Measurements from ENCODE around the gene STK39.
"Not testable (repeated sequence)": the region's sequence is repeated elsewhere in the genome, so short reads cannot be mapped to it uniquely, and the experiment has no call there.

Gene STK39

DNA sequence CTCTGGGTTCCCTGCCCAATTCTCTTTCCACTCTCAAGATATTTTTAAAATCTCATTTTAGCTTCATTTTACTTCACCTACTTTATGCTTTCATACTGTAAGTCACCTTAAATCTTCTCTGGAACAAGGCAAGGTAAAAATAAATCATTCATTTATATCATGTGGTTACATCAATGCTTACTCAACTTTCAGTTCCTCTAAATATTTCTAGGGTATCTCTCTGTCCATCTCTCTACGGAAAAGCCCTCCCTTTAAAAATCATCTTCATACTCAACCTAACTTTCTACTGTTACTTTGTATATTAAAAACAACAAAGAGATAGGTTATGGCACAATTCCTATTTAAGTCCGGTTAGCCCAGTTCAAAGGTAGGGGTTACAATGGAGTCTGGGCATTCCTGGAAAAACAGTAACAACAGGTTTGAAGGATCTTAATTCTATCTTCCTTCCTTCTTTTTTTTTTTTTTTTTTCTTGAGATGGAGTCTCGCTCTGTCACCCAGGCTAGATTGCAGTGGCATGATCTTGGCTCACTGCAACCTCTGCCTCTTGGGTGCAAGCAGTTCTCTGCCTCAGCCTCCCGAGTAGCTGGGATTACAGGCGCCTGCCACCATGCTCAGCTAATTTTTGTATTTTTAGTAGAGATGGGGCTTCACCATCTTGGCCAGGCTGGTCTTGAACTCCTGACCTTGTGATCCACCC is 205.1 kb downstream of the STK39 start:
- DNase-seq, result not testable (repeated sequence)

DNA sequence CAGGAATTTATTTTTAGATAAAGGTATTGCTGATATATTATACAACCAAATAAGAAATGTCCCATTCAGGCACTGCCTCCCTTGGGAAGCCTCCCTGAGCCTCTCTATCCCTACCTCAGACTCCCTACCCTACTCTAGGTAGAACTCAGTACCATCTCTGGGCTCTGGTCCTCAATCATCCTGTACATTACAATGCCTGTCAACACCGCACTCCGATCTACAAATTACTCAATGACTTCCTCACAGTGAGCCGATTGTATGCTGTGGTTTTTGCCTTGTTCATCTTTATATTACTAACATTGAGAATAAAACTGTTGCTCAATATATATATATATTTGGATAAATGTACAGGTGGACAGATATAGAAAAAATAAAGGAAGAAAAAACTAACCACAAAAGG is 207.5 kb downstream of the STK39 start:
- DNase-seq, result no peak

DNA sequence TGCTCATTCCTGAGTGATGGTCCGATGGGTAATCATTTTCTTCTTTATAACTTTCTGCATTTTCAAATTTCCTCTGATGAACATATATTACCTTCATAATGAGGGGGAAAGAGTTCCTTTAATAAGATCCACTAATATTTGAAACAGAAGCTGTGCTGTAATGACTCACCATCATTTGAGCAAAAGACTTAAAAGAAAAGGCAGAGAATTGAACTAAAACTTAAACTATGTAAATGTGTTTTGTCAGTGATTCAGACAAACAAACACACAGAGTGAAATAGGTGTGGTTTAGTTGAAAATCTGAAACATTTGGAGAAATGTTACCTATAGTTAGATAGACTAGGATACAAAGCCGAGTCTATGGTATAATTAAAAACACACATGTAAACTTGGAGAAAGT is 209.6 kb downstream of the STK39 start:
- DNase-seq, result no peak

DNA sequence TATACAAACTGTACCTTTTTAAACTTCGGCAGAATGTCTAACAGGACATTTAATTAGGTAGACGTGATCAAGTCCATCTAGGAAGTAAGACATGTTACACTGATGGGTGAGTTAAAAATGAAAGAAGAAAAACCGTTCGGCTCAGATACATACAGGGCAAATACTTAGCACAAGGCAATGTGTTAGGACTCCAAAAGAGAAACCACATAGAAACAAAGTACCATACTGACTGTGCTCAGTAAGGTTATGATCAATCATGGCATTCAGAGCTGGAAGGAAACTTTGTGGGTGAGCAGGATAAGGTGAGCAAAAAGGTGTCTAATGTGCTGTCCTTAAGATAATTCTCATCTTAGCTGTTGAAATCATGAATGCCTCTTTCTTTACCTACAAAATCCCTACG is 211.9 kb downstream of the STK39 start:
- no peak for DNase-seq

DNA sequence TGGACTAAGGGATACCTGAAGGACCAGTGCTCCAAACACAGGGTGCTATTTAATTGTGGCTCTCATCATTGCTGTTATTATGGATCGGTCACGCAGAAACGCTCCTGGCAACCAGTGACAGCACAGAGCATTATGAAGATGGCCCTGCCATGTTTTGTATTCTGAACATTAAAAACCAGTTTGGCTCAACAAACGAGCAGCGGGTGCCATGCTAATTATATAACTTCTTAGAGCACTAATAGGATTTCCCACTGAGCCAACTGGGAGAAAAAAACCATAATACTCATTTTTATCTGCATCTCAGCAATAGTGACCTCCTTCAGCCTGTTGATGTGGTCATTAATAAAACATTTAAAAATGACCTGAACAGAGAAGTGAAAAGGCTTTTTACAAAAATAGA is 212.8 kb downstream of the STK39 start:
- no peak for DNase-seq

DNA sequence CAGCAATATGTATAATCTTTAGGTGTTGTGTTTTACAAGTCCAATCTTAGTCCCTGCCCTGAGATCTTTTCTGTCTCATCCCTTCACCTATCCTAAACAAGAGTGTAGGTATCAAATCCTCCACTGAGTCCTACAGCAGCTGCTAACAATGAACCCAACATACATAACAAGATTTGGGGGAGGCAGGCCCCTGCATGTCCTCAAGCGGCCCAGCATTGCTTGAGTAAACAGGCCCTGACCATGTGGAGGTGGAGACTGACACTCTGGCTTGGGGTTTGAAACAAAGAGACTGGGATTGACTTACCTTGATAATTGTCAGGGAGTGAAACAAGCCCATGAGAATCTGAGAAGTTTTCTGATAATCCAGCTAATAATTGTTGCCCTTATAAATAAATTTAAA is 213.4 kb downstream of the STK39 start:
- no peak for DNase-seq

DNA sequence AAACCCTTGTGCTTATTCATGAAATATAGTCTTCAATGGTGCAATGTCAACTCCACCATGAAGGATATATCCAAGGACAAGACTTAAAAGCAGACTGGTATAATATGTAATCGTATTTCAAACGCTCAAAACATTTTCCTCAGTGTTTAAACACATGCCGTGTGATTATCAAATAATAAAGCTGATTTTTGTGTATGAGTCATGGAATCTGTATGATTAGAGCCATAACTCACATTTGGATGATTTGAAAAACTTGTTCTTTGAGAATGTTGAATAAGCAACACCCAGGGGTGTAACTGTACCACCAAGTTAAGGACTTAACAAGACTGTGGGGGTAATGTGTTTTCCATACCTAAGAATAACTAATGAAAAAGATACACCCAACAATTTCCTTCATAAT is 215.3 kb downstream of the STK39 start:
- no peak for DNase-seq

DNA sequence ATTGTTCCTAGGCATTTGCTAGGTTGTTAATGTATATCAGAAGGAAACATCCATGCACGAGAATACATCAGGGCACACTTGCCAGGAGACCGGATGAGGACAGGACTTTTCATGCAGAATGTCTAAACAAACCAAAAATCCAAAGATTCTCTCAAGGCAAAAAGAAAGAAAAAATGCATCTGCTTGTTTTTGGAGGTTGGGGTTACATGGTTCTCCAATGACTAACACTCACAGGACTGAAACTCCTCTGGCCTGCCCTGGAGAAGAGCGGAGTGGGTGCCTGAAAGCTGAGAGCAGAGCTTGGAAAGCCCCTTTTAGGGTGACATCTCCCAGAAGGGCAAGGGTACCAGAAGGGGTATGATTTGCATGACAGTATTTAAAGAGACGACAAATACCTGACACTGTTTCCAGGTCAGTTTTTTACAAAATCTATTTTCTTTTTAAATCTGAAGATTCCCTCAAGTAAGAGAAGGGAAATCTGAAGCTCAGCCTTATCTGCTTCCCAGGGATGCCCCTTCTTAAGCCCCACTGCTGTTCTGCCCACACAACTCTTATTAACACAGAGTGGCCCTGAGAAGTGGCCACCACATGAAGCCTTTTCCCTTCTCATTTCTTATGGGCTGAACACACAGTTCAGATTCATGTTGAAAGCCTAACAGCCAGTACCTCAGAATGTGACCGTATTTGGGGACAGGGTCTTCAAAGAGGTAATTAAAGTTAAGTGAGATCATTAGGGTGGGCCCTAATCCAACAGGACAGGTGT is 216.4 kb downstream of the STK39 start:
- DNase-seq, result no peak

DNA sequence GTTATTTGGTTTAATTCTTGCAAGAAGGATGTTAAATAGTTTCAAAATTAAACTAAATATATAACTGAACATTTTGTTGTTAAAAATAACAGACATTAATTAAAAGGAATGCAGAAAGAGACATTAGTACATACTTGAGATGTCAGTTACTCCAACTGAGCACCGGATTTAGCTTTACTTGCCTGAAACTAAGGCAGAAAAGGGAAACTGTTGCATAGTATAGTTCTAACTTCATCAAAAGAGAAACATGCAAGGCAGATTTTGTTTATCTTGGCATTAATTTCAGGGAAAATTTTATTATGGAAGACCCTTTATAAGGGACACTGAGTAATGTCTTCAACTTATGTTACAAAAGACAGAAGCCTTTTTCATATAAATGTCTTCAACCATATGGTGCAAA is 218.3 kb downstream of the STK39 start:
- DNase-seq, result no peak

DNA sequence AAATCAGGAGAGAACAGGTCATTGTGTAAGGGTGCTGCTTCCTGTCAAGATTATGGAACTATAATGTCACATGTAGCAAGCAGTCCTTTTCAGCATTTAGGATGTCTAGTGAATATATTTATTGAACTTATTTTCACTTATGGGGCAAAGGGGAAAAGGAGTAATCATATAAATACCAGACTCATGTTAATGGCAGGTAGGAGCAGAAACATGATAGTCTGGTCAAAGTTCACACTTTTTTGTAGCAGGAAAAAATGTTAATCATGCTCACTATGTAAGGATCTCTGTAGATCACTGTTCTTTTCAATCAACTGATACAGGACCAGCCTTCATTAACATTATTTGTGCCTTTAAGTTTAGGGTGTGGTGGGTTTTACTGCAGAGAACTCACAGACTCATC is 219.0 kb downstream of the STK39 start:
- DNase-seq, result no peak

DNA sequence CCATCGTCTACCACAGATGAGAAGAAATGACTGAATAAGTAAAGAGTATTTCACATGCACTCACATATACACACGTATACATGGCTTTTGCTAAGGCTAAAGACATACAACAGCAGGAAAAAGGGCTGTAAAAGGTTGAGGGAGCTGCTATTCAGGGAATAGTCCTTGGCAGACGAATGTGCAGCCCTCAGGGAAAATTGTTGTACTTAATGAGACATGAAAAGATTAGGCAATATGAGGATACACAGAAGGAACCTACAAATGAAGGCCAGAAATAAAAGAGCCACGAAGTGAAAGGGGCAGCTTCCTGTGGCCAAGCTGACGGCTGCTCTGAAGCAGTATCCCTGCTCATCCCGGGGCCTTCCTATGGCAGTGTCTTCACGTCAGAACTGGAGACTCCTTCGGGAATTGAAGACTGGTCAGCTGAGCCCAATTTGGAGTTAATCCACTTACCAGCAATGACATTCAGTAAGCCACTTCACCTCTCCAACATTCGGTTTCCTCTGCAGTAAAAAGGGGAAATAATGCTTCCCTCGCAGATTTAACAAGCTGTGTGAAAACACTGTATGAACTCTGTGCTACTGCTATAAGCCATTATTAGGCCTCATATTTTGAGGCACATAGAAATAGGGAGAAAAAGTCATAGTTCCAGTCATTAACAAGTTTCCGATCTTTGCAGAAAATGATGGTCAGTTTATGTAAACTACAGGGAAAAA is 221.8 kb downstream of the STK39 start:
- DNase-seq, result no peak

DNA sequence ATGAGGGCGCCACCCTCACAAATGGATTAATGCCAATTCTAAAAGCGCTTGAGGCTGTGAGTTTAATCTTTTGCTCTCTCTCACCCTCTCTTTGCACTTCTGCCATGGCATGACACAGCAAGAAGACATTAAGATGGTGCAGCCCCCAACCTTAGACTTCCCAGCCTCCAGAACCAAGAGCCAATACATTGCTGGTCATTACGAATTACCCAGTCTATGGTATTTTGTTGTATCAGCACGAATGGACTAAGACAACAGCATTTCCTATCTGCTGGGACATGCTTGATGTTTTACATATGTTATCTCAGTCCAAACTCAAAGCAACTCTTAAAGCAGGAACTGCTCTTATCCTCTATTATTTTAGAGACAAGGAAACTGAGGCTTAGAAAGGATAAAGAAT is 222.9 kb downstream of the STK39 start:
- DNase-seq, result no peak

DNA sequence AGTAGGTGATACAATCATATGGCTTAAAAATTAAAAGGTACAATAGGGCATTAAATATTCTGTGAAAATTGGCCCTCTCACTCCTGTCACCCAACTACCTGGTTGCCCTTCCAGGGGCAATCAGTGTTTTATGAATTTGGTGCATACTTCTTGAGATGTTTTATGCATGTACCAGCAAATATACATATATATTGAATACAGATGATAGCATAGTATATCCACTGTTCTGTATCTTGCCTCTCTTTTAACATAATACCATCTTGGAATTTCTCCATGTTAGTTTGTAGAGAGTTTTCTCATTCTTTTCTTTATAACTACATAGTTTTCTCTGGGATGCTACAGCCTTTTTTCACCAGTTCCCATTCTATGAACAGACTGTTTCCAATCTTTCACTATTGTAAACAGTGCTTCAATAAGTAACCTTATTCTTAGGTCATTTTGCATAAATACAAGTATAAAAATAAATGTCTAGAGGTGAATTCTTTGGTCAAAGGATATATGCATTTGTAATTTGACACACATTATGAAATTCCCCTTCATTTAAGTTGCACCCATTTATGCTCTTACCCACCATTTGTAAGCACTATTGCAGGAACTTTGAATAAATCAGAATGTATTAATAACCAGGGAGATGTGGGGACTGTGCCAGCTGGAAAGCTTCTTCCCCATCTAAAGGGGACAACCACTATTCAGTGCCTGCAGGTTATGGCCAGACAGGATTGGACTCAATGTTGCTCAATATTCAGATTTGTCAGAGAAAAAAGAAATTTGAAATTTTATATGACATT is 225.4 kb downstream of the STK39 start:
- no peak for DNase-seq

DNA sequence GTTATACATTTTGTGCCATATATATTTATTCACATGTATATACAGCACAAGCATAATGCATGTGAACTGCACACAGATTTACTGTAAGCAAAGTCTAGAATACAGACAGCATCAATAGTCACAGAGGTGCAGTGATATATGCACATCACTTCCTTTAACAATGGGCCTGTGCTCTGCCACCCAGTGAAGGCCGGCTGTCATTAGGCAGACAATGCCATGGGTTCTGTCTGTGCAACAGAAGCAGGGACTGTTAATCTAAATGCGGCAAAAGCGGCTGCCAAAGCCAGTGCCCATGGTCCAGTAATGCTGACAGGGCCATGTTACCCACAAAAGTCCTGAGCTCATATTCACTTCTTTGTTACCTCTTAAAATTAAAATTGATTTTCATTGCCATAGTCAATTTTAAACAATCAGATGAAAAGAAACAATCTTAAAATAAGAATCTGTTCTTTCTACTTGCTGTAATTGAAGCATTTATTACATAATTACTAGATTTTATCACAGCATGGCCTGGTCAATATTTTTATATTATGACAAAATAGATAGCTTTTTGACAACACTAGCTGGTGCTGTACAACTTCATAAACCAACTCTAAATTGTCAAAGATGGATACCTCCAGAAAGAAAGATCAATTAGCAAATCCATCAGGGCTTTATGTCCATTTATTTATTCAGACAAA is 232.0 kb downstream of the STK39 start:
- DNase-seq, result no peak

DNA sequence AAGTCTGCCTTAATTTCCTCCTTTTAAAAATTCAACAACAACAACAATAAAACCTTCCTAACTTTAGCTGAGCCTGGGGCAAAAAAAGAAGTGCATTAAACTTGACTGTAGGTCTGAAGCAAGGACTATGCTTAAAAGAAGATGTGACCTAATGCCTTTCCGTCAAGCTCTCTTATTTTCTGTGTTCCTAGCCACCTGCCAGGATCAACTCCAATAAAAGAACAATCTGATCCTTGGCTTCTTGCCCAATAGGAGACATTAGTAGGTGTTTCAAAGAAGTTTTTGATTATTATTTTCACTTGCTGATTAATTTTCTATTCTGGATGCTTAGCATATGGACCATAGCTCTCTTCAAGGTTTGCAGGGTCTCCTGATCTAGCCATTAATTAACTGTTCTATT is 237.5 kb downstream of the STK39 start:
- DNase-seq, result no peak

DNA sequence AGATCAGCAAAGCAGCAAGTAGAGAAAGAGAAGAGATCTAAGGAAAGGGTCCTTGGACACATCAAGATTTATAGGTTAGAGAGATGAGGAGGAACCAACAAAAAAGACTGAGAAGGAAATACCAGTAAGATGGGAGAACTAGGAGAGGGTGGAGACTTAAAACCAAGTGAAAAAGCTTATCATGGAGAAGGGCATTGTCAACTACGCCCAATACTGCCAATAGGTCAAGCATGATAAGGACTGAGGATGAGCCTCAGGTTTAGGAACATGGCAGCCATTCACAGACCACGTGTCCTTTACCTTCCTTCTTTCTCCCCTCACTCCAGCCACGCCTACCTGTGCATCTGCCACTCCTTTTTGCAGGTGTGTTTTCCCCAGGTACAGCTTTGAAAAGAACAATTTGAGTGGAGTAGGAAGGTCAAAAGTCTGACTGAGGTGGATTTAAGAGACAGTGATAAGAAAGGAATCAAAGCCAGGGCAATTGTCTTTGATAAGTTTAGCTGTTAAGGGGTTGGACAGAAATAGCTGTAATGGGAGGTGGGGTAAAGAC is 238.7 kb downstream of the STK39 start:
- no peak for DNase-seq

DNA sequence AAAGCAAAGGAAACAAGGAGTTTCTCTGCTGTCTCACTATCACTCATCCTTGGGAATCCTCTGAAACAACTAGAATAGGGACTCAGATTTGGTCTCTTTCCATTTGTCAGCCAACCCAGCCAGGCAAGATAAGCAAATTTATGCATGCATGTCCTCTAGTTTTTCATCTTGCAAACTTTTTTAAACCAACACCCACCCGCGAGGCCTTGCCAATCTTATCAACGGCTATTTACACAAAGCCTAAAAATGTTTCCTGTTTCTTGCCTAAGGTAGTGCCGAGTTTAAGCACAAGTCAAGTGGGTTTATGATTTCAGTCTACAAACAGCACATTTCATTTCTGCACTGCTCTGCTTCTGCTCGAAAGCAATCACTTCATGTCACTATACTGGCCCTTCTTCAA is 240.9 kb downstream of the STK39 start:
- no peak for DNase-seq

DNA sequence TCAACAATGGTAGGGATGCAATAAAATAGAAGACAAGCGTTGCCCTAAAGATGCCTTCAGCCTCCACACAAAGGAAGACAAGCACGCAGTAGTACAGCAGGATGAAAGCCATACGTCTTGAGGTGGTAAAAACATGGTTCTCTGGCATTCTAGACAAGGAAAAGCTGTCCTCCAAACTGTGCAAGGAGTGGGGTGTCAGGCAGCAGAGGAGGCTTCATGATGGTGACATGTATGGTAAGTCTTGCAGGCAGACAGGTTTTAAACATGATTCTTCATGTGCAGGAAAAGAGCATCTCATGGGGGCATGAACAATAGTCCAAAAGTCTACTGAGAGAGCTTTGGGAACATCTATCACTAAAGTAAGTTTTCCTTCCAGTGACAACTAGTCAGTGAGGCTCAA is 241.8 kb downstream of the STK39 start:
- DNase-seq, result no peak

DNA sequence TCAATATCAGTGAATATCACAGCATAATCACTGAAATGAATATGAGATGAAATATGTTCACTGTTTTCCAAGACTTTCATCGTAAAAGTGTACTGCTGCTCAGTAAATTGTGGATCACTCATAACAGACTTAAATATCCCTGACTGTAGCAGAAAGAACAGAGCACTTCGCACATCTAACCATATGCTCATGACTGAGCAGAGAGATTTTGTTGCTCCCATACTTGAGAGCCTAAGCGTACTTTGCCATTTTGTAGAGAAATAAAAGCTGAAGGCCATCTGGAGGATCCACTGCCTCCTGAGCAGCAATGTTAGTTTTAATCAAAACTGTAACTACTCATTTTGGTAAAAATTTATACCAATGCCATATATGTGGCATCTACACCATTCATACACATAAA is 243.5 kb downstream of the STK39 start:
- DNase-seq, result no peak

DNA sequence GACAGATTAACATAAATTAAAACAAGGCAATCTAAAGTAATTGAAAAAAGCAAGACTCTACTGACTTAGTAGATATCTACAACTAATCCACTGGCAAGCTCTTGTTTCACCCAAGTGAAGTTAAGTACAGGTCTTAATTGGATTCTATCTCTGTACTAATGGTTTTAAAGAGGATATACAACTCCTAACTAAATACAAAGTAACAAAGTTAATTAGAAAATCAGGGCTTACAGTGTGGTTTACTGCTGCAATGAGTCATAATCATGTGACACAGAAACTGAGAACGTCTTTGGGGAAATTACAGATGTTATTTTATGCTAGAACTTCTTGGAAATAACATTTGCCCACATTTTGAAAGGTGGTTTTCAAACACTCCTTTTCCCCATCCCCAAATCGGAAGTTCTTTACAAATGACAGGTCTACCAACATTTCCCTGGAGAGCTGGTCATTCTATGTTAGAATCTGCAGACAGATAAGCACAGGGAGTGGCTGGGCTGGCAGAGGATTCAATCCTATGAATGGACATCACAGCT is 245.3 kb downstream of the STK39 start:
- DNase-seq, result no peak

DNA sequence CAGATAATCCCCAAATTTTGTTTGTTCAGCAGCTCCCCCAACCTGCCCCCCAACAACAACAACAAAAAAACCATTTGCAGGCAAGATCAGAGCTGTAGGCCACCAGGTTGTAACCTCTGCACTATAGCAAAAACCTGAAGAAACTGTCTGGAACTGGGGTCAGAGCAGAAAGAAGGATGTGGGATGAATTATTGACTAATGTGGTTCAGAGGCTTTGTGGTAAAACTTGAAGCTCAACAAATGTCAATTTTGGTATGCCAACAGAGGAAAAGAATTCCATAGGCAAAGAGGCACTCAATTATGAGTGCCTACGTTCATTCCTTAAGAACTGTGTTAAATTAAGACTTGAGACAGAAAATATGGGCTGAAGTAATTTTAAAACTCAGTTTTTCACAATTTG is 255.1 kb downstream of the STK39 start:
- DNase-seq, result no peak

DNA sequence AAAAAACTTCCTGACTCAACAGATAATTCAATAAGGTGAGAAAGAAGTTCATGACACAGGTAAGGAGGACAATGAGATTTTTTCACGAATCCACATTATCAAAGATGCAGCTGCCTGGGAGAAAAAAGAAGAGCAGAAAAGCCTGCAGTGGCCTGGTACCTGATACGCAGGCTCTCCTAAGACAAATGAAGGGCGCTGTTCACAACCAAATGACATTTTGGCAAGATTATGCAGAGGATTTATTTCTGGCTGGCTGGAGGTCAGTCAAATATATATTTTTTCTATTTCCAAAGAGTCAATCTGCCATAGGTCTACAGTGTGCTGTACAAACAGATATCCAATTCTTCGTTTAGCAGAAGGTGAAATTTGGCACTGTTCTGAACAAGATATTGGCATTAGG is 257.3 kb downstream of the STK39 start:
- no peak for DNase-seq

All from right kidney (tissue), 1 donor.